GM12878 (cell line): ENCODE results near the gene ZNF689.

Experiments used
- BRCA1 ChIP-seq: IDR thresholded peaks from 2 replicates; pipeline ENCODE4 v1.6.1; 2011; ENCODE audit warnings: low read depth, low read length, improper control_type of control experiment
- MEF2A ChIP-seq: IDR thresholded peaks from 2 replicates; pipeline ENCODE4 v1.6.1; 2011; ENCODE audit warnings: low read depth, mild to moderate bottlenecking, low read length, moderate library complexity; ENCODE audit not compliant: insufficient read depth
- NFIC ChIP-seq: IDR thresholded peaks from 2 replicates; pipeline ENCODE4 v1.6.1; 2012; ENCODE audit warnings: low read depth, mild to moderate bottlenecking, inconsistent platforms, low read length, moderate library complexity
- SMAD1 ChIP-seq: fragments of 450-650 bp; IDR thresholded peaks from 2 replicates; pipeline ENCODE4 v1.6.1; 2018; ENCODE audit warnings: mild to moderate bottlenecking, low read depth; ENCODE audit not compliant: partially characterized antibody
- SMC3 ChIP-seq: IDR thresholded peaks from 2 replicates; pipeline ENCODE4 v1.6.1; 2011; ENCODE audit warnings: low read length, improper control_type of control experiment, borderline replicate concordance
- ZZZ3 ChIP-seq: IDR thresholded peaks from 2 replicates; pipeline ENCODE4 v1.6.1; 2011; ENCODE audit warnings: low read depth; ENCODE audit not compliant: control insufficient read depth, insufficient read length
- TF ChIP-seq, protein P1 (sequence below), 3 experiments: IDR thresholded peaks in 2 of 3; conservative IDR thresholded peaks in 1 of 3; 2 replicates each; pipeline ENCODE4 v1.5.1; 2011; ENCODE audit warnings: low read depth in 3 of 3, low read length in 3 of 3, mild to moderate bottlenecking in 3 of 3, control low read depth in 2 of 3, moderate library complexity in 2 of 3, inconsistent platforms in 1 of 3, mixed read lengths in 1 of 3; ENCODE audit not compliant: control insufficient read depth in 2 of 3, insufficient read depth in 1 of 3; ENCODE audit errors: extremely low read depth in 1 of 3
- TF ChIP-seq, protein P2 (sequence below): IDR thresholded peaks from 2 replicates; pipeline ENCODE4 v1.6.1; 2011; ENCODE audit warnings: low read depth, low read length, improper control_type of control experiment, borderline replicate concordance
- TF ChIP-seq, protein P3 (sequence below): IDR thresholded peaks from 2 replicates; pipeline ENCODE4 v1.6.1; 2011; ENCODE audit warnings: borderline replicate concordance, low read depth, mild to moderate bottlenecking, moderate library complexity, mixed read lengths, low read length; ENCODE audit not compliant: insufficient read depth; ENCODE audit errors: extremely low read length

DNA sequence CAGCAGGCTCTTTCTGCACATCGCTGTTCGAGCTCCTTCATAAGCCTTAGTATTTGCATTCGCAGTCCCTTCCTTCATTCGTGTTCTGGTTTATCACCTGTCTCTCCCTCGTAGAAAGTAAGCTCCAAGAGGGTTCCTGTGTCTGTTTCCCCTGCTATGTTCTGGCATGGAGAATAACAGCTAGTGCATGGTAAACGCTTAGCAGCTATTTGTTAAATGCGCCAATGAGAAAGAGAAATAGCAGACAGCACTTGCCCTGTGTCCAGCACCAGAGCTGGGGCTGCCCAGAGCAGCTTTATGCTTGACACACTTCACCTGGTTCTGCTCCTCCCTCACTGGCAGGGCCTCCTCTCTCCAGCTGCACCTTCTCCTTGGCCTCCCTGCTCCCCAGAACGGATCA, 44.2 kb downstream of the ZNF689 start:
- TF ChIP-seq MEF2A (no peak), NFIC (no peak), SMAD1 (no peak), ZZZ3 (no peak), BRCA1 (no peak), SMC3 (no peak)
- TF ChIP-seq, protein P1, sequence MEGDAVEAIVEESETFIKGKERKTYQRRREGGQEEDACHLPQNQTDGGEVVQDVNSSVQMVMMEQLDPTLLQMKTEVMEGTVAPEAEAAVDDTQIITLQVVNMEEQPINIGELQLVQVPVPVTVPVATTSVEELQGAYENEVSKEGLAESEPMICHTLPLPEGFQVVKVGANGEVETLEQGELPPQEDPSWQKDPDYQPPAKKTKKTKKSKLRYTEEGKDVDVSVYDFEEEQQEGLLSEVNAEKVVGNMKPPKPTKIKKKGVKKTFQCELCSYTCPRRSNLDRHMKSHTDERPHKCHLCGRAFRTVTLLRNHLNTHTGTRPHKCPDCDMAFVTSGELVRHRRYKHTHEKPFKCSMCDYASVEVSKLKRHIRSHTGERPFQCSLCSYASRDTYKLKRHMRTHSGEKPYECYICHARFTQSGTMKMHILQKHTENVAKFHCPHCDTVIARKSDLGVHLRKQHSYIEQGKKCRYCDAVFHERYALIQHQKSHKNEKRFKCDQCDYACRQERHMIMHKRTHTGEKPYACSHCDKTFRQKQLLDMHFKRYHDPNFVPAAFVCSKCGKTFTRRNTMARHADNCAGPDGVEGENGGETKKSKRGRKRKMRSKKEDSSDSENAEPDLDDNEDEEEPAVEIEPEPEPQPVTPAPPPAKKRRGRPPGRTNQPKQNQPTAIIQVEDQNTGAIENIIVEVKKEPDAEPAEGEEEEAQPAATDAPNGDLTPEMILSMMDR (IDR thresholded peaks at IDR 0.05 in 2 of 3, conservative IDR thresholded peaks at IDR 0.05 in 1 of 3; ENCODE audit: control insufficient read depth in 2 of 3, extremely low read depth in 1 of 3, insufficient read depth in 1 of 3, low read depth in 3 of 3, low read length in 3 of 3) = no peak
- TF ChIP-seq, protein P2, sequence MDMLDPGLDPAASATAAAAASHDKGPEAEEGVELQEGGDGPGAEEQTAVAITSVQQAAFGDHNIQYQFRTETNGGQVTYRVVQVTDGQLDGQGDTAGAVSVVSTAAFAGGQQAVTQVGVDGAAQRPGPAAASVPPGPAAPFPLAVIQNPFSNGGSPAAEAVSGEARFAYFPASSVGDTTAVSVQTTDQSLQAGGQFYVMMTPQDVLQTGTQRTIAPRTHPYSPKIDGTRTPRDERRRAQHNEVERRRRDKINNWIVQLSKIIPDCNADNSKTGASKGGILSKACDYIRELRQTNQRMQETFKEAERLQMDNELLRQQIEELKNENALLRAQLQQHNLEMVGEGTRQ = no peak
- TF ChIP-seq, protein P3, sequence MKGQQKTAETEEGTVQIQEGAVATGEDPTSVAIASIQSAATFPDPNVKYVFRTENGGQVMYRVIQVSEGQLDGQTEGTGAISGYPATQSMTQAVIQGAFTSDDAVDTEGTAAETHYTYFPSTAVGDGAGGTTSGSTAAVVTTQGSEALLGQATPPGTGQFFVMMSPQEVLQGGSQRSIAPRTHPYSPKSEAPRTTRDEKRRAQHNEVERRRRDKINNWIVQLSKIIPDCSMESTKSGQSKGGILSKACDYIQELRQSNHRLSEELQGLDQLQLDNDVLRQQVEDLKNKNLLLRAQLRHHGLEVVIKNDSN = no peak
